Activated CD8-positive, alpha-beta memory T cell treated with anti-CD3 and anti-CD28 coated beads, Interleukin-2, amount 50 U/mL, for 48 hours (primary cell): ENCODE measurements around the gene SLC6A6.

Source experiments
- DNase-seq: peaks from one replicate; pipeline ENCODE4 v3.0.0-alpha.2; 2020

SLC6A6 gene

DNA sequence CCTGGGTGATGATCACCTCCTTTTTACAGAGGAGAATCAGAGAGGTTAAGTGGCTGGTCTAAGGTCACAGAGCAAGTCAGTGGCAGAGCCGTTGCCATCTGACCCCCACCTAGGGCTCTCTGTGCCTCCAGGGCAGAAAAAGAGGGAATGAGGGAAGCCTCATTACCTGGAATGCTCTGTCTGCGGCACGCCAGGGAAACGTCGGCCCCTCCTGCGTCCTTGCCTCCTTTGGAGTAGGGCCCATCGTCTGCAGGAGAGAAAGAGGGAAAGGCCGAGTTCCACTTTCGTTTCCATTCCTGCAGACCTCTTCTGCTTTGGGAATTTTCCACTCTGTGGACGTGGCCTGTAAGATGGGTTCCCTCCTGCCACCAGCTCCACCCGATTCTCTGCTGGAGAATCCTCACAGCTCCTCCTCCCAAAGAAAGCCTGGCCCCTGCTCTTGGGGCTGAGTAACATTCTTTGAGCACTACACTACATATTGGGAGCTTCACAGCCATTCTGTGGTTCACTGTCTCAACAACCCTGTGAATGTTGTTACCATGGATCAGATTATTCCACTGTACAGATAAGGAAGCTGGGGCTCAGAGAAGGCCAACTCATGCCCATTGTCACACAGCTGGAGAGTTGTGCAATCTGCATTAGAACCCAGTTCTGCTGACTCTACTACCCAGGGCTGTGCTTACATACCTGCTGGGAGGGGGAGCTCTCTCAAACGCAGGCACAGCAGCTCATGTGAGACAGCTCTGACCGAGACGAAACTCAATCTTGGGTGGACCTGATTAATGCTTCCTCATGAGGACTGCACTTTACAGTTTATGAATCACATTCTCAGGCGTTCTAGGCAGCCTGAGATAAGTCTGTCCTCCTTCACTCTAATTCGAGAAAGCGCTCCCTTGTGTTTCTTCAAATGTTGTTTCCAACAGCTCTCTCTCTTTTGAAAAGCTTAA, 123.6 kb downstream of the SLC6A6 start:
- no peak for DNase-seq

GRCh38 chr3:14528081-14528480, 125.7 kb downstream of the SLC6A6 start:
- no peak for DNase-seq

DNA sequence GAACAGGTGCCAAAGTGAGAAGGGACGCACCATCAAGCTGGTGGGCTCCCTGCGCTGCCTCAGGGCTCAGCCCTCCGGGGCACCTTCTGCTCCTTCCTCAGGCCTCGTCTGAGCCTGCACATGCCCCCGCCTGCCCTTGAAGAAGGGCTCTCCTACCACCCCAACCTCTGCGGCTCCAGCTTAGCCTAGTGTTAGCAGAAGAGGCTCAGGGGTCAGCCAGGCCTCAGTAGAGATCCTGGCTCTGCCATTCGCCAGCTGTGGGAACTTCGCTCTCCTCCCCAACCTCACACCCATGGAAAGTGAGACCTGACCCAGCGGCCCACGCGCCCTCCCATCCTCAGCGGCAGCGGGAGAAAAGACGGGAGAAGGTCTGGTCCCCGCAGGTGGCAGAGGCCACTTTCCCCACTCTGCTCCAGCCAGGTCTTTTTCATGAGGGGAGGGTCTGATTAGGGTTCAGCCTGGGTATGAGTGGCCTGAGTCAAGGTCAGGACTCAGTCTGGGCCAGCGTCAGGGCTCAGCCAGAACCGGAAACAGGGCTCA, 129.5 kb downstream of the SLC6A6 start:
- no peak for DNase-seq

- DNase-seq, result no peak
Observed at GRCh38 chr3:14532691-14533456, 130.5 kb downstream of the SLC6A6 start.

GRCh38 chr3:14533457-14533958, 131.1 kb downstream of the SLC6A6 start:
- DNase-seq, result no peak

DNA sequence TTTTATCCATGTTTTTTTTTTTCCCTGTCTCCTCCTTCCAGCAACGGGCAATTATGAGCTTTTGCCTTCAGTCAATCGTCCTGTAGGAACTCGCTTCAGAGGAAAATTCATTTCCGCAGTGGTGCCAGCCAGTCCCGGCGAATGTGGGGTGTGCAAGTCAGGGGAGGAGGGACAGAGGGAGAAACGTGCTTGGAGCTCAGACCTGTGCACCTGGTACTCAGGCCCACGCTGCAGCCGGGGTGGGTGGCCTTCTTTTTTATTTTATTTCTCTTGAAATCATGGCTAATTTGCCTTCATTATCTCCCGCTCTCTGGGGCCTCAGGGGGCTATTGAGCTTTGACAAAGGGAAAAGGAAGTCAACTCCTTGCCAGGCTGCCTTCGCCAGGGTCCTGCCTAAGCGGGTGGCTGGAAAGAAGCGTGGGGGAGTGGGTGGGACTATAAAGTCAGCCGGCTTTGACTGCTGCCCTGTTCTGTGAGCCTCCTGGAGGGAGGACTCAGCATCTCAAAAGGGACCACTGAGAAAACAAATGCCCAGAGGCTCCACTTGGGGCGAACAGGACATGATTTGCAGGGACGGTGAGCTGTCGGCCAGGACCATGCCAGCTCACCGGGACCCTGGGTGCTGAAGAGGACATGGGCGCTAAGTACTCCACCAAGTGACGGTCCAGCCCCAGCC, 132.2 kb downstream of the SLC6A6 start:
- DNase-seq, result no peak

DNA sequence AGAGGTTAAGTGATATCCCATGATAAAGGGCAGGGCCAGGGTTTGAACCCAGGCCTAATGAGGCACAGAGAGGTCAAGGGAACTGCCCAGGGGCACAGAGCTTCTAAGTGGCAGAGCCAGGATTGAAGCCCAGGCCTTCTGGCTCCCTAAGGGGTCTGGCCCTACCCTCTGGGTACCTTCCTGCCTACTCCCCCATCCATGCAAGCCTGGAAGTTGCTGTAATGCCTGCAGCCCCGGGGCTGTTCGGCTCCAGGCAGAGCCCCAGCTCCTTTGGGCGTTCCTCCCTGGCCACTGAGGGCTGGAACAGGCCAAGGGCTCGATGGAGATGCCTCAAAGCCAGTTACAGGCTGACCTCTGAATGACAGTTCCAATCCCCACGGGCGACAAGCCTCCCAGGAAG, 133.2 kb downstream of the SLC6A6 start:
- no peak for DNase-seq

GRCh38 chr3:14536055-14536815, 133.8 kb downstream of the SLC6A6 start:
- no peak for DNase-seq

DNA sequence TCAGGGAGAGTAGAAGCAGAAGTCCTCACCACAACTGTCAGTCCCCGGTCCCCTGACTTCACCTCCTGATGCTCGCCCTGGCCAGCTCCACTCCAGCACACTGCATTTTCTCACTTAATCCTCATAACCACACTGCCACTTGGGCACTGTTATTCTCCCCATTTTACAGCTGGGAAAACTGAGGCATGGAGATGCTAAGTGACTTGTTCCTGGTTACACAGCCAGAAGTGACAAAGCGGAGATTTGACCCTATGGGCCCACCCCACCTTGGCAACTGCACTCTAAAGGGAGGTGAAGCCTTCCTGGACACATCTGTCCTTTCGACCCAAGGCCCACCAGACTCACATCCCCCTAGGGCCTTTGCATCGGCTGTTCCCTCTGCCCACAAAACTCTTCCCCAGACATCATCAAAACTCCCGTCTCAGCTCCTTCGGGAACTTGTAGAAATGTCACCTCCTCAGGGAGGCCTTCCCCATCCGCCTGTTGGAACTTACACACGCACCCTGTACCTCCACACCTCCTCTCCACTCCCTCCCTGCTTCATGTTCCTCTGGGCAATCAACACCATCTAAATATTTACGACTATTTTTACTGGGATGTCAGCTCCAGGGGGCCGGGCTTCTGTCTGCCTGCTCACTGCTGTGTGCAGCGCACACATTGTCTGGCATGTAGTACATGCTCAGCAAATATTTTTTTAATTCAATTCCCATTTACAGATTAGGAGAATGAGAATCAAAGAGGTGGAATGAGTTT, 134.6 kb downstream of the SLC6A6 start:
- DNase-seq, result no peak

- no peak for DNase-seq
Observed at GRCh38 chr3:14537590-14538450, 135.4 kb downstream of the SLC6A6 start.

GRCh38 chr3:14538451-14539088, 136.2 kb downstream of the SLC6A6 start:
- no peak for DNase-seq
